NAMALWA (cell line): ENCODE results near the gene SLC6A6.
A peak's percentile ranks its signal among the peaks of the same experiment; 100 is the strongest.

Experiments
- DNase-seq: peaks from one replicate; pipeline ENCODE4 v3.0.0-alpha.2; 2015; ENCODE audit warnings: low spot score

SLC6A6 gene

DNA sequence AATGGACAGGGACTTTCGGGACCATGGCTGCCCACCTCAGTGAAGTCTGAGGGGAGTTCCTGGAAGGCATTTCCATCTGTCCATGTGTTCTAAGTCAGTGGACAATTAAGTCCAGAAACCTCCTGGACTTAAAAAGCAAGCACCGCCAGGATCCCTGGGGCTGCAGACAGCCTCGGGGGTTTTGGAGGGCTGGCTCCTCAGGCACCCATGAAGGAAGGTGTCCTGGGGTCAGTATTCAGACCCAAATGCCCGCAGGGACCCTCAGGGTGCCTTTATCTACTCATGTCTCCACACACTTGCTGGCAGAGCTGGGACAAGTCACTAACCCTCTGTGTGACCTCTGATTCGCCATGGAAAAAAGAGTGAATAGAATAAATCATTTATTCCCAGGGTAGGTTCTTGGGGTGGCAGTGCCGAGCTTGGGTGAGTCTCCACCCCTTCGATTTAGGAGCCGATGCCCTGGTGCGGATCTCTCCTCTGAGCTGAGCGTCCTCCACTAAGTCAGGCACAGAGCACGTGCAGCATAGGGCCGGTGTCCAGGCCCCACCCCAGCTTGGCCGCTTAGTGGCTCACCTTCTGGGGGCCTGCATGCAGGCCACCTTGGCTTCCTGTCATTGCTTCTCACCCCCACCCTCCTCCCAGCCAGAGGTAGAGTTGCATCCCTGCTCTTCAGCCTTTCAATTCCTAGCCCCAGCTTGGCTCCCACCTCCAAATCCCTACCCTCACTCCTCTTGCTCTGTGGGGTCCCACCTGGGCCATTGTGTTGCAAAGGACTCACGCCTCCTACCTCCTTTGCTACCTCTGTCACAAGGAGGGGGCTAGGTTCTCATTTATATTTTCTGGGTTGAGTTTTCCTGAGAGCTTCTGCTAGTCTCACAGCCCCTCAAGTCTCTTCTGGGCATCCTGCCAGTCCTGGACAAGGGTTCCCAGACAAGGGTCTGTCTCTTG, 19.9 kb downstream of the SLC6A6 start:
- no peak for DNase-seq

DNA sequence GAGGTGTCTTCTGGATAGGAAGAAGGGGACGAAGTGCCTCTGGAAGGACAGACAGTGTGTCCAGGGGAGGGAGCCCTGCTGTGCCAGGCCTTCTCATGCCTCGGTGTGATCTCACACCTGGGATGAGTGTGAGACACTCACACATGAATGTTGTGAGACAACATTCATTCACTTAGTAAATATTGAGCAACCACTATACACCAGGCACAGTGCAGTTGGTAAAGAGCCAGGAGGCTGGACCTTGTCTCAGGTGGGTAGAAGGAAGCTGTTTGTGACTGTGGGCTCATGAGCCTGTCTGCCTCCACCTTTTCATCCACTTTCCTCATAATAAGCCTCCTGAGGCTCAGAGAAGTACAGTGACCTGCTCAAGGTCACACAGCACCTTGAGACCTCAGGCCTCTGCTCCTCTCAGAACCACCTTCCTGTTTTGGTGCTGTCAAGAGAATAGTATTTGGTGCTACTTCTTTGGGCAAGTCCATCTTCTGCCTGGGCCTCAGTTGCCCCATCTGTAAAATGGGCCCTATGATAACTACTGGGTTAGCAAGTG, 20.9 kb downstream of the SLC6A6 start:
- no peak for DNase-seq

DNA sequence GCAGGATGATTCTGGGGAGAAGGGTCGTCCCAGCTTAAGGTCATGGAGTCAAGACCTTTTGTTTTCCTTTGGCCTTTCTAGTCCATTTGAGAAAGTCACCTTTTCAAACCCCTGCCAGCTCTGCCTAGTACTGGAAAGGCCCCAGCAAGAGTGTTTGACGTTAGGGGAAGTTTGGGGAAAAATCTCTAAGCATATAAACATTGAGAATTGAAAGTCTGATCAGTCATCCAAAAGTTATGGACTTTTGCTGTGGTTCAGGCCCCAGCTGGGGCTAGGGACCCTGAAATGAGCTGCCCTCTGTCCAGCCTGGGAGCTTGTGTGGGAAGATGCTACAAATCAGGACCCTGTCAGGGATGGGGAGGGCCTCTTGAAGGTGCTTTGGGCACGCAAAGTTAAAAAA, 21.6 kb downstream of the SLC6A6 start:
- no peak for DNase-seq

DNA sequence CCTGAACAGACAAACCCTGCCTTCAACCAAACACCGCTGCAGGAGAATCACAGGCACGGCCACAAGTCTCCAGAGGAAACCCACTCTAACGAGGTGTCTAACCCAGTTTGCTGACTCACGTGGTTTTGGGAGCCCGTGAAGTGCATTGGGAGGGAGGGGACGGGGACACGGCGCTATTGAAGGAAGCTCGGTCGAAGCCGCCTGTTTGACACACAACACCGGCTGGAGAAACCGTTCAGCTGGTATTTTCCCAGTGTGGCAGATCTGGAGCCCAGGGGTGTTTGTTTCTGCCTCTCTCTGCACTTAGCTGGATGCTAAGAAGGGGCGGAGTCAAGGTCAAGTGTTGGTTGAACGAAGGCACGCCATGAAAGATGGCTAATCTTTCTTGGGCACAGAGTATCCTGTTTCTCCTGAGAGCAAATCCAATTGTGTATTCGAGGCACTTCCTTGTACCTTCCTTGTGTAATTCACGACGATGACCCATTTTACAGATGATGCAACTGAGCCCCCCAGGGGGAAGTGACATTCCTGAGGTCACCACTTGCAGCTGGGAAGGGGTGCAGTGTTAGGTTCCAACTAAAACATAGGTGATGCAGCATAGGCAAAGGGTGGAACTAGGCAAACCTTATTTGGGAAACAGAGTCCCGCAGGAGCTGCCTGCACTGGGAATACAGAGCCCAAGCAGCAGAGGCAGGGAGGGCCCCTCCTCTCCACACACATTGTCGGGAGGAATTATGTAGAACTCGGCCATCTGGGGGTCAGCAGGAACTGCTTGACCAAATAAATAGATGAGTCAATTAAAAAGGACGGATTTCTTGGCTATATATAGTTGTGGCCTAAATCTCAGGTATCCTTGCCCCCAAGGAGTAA, 22.5 kb downstream of the SLC6A6 start:
- no peak for DNase-seq

DNA sequence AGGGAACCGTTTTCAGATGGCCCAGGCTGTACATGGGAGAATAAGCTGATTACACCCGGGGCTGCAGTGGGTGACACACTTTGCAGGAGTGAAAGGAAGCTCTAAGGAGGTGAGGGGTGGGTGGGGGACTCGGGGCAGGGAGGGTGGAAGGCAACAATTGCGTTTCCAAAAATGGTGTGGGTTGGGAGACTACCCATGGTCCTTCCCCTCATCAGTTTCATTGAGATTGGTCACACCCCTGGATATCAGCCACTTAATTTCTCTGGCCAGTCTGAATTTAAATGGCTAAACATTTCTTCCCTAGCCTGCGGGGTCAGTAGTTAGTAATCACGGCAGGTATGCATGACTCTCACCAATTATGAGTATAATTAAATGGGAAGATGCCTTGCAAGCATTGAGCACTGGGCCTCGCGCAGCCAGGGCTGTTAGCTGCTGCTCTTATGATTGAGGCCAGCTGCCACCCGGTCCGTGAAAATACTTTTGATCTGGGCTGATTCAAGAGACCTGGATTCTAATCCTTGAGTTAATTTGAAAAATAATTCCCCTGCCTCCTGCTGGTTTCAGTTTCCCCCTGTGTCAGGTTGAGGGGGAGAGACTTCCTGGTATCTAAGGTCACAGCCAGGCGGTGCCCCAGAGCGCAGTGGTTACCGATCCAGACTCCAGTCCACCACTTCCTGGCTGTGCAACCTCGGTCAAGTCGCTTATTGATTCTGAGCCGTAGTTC, 23.3 kb downstream of the SLC6A6 start:
- DNase-seq = no peak

DNA sequence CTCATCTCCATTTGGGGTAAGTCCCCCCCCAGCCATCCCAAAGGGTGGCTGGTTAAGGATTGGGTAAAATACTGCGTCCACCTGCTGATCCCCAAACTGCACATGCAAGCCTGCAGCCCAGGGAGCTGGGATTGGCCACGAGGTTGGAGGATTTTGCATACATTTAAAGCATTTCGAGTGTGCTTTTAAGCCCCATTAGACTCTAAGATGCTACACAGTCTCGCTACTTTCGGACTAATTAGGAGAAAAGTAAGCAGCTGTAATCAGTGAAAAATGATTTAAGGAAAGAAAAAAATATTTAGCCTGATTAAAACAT, 23.9 kb downstream of the SLC6A6 start:
- DNase-seq = no peak

DNA sequence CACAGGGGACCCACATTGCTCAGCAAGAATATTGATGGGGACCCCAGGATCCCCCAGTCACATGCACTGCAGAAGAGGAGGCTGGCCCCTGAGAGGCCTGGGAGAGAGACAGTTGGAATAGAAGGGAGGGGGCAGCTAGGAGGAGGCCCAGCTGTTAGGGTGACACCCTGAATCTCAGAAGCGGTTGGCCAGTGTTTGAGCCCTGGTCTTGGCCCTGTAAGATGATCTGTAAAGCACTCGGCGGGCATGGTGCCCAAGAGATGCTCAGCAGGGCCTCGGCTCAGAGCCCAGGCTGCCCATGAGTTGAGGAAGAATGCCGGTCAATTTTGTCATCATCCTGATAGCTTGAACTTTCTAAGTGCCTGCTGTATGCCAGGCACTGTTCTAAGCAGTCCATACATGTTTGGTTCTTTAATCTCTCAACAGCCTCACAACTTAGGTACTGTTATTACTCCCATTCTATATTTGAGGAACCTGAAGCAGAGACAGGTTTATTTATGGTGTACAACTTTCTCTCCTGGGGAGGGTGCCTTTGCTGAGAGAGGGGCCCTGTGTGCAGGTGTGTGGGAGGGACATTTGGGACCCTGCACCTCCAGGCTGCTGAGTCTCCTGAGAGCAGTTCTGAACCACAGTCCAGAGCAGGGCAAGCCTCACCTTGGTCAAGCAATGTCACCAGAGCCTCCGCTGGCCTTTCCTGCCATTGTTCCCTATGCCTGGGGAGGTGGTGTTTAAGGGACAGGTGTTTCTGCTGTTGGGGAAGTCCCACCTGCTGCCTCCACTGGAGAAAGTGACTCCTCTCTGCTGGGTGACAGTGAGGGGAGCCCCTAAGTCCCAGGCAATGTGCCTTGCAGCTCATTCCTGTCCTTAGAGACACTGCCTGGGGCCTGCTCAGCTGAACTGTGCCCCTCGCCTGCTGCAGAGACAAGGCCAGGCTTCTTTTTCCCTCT, 26.0 kb downstream of the SLC6A6 start:
- DNase-seq = no peak

DNA sequence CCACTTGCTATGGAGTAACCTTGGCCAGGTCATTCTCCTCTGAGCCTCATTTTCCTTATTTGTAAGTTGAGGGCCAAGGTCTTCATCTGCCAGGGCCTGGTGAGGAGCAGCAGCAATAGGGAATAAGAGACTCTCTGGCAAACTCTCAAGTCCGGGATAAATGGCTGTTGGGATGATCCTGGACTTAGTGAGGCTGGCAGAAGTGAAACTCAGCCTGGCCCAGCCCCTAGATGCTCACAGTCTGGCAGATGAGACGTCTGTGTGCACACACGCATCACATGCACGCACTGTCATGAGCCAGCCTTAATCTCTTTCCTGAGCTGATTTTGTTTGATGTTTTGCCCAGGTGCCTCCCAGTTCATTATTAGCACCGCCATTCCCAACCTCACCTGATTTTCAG, 26.8 kb downstream of the SLC6A6 start:
- DNase-seq = peak; percentile 35

DNA sequence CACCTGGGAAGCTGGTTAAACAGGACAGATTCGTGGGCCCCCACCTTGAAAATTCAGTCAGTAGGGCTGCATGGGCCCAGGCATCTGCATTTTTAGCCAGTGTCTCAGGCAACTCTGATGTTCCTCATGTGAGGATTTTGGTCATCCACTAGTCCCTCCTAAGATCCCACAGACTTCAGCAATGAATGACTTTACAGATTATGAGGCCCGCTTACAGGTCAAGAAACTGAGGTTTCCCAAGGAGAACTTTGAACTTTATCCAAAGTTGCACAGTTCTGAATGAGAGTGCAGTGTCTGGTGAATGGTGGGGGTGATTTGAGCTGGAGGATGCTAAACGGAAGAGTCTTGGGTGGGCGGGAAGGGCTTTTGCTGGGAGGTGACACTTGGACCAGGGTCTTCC, 27.2 kb downstream of the SLC6A6 start:
- DNase-seq = no peak

DNA sequence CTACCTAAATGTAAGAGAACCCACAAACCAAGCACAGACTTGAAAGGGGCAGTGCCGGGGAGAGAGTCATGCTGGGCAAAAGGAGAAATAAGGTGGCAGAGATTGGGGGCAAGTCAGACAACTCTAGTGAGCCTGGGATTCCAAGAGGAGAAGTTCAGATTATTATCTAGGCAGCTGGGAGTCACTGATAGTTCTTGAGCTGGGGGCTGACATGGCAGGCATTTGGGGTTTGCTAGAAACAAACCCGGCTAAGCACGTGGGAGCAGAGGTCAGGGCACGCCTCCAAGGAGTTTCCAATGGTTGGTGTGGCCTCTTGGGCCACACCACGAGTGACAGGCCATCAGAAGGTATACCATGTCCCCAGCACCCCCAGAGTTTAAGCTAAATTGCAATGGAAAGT, 27.6 kb downstream of the SLC6A6 start:
- DNase-seq = no peak

DNA sequence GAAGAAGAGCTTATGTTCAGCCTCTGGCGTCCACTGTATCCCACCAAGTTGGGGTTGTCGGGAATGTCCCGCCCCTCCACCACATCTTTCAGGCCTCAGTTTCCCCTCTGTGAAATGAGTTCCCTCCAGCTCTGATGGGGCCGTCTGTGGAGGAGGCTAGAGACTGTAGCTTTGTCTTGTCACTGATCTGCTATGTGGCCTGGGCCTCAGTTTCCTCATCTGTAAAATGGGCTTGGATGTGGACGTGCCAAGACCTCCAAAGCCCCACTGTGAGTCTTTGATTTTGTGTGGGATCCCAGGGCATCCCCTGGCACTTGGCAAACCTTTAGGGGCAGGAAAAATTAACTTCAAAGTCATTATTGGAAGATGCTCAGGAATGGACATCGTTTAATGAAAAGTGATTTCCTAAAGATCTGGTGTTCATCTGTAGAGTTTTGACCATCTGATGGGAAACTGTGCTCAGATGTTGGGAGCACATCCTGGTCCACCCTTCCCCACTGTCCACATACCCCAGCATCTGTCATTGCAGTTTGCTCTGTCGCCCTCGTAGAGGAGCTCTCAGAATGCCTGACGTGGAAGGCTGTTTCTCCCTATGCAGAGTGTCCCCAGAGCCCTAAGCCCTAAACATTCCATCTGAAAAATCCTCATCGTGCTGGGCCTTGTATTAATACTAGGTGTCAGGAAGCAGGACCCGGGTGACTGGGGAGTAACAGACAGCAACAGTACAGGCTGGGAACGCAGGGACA, 28.5 kb downstream of the SLC6A6 start:
- no peak for DNase-seq

DNA sequence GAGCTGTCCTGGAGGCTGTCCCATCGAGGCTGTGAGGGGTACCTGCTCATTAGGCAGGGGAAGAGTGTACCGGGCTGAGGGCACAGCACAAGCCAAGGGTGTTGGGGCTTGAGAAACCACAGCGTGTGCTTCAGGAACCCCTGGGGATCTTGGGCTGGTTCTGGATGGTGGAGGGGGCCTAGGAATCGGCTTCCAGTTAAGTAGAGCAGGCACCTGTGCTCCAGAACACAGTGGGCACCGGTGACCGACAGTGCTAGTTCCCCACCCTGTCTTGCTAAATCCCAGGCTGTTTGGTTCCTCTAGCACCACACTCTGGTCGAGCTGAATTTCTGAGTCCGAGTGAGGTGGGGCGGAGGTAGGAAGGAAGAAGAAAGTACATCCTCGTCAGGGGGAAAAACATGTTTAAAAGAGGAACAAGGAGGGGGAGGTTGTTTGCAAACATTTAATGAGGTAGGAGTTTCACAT, 29.1 kb downstream of the SLC6A6 start:
- DNase-seq = no peak

DNA sequence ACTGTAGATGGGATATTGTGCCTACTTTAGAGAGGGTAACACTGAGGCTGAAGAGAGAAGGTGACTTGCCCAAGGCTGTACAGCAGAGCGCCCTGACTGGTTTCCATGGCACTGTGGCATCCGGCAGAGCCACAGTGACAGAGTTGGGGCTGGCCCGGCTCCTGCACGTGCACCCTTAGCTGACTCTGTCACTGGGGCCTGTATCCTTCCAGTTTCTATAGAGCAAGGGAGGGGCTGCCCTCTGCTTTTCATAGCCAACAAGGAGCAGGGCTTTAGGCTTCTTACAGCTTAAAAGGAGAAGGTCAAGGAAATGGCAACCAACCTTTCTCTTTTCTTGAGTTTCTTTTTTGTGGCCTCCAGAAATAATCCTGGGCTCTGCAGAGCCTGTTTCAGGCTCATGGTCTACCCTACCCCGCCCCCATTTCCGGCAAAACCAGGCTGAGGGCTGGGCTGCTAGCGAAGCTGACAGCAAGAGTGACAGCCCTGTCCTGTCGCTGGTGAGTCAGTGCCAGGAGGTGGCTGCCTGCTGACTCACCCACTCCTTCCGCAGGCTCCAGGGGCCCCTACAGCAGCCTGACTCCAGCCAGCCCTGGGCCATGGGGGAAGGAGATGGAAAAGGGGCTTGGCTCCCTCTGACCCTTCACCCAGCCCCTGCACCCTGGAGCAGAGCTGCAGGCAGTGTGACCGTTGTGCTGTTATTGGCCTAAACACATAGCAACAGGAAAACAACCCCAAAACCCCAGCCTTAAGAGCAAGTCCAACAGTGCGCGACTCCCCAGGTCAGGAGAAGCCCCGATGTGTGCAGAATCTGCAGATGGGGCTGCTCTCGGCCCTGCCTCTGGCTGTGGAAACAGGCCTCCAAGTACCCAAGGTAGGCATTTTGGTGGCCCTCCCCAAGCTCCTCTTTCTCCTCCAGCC, 29.8 kb downstream of the SLC6A6 start:
- DNase-seq = peak; percentile 96

DNA sequence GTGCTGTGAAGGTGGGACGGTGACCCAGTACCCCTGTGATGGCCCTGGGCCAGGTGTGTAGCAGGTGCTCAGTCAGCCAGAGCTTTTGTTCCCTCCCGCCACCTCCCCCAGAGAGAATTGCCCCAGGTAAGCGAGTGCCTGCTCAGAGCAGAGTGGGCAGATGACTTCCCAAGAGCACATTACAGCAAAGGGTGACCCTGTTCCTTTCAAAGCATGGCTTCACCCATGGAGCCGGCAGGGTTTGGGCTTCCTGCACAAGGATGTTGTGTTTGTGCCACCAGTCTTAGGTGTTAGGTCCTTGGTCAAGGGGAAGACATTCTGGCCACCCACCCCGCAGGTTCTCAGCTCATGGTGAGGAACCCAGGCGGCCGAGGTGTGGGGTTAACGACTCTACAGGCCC, 30.7 kb downstream of the SLC6A6 start:
- no peak for DNase-seq

DNA sequence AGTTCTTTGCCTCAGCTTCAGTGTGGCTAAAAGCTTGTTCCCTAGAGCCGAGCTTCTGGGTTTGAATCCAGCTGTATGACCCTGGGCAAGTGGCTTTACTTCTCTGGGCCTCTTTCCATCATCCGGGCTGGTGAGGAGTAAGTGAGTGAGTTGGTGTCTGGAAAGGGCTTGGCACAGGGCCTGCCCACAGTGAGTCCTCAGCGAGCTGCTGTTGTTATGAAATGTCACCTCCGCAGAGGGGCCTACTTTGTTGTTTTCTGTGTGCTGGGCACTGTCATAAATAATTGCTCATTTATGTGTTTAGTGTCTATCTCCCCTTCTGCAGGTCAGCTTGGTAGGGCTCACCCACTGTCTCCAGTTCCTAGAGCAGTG, 31.7 kb downstream of the SLC6A6 start:
- DNase-seq = no peak

DNA sequence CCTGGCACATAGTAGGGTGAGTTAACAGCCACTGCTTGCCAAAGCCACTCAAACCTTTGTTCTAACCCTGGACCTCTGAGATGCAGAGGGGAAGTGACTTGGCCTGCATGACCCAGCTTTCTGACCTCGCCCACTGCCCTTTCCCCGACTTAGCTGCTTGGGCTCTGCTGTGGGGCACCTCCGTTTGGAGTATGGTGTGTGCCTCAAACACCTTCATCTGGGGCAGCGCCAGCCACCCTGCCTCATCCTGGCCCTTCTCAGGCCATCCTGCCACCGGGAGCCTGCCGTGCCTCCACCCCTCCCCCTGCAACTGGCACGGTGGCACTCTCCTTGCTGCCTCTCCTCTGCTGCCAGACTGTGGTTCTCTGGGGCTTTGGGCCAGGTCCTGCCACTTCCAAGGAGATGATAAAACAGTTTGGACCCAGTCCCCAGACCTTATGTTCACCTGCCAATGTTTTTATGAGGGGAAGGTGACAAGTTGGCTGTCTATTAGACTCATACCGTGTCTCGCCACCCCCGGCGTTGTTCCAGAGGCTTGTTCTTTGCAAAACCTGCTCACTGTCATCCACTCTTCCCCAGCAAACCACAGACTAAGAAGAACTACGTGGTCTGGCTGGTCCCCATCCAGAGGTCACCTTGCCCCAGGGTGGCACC, 32.2 kb downstream of the SLC6A6 start:
- no peak for DNase-seq

DNA sequence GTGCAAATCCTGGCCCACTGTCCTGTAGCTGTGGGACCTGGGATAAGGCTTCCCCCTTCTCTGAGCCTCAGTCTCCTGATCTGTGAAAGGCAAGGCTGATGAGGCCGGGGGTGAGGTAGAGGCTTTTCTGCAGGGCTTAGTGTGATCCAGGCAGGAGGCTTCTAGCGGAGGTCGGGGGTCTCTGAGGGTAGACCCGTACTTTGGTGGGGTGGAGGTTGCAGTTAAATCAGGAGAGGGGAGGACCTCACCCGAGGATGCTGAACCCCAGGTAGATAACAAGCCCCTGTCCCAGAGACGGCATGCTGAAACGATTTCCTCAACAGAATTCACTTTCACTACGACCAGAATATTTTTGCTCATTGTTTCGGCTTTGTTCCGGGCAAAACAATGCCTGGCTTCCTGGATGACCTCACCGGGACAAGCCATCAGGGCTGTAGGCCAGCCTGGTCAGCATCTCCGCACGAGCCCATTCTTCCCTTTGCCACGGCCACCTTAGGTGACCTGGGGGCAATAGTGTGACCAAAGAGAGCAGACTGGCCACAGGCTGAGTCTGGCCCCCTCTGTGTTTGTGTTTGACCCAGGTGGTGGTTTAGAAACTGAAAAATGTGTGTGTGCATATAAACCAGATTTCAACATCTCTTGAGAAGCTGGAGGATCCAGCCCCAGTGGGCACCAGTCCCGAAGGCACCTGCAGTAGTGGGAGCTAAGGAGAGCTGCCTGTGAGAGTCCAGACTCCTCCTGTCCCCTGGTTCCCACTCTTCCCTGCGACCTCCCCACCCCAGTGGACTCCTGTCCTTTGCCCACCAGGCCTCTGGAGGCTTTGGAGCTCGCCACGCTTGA, 33.0 kb downstream of the SLC6A6 start:
- no peak for DNase-seq

DNA sequence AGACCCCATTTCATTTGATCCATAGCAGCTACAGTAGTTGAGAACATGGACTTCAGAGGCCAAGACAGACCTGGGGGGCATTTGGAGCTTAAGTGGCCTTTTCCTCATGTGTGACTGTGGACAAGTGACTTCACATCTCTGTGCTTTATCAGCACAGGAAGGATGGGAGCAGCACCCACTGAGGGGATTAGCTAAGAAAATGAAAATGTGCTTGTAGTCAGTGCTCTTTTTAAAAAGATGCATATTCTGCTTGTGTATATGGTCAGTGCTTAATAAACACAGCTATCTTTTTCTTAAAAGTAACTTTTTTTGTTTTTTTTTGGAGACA, 34.5 kb downstream of the SLC6A6 start:
- DNase-seq = no peak
